Large intestine (tissue), 3 donors: ENCODE measurements around the gene AEN. TPM values are rescaled to one million over a fixed set of nuclear protein-coding genes. Genes with fewer than 3 reads are reported as not detected.

Source experiments
- DNase-seq, 2 donors: peaks; one replicate each; pipeline versions ENCODE4 v3.0.0 to v3.0.0-alpha.2; 2013
- H3K27ac ChIP-seq: one replicate; pipeline ENCODE4 v1.5.1; 2013; ENCODE audit warnings: low read length
- H3K27me3 ChIP-seq: 2 replicates; pipeline ENCODE4 v1.6.1; 2013; ENCODE audit warnings: low read length; ENCODE audit not compliant: control insufficient read depth, insufficient read depth
- H3K36me3 ChIP-seq: 2 replicates; pipeline ENCODE4 v1.6.1; 2013; ENCODE audit warnings: low read length; ENCODE audit not compliant: control insufficient read depth, insufficient read depth
- H3K4me1 ChIP-seq: one replicate; pipeline ENCODE4 v1.6.1; 2013; ENCODE audit warnings: low read length; ENCODE audit not compliant: control insufficient read depth, insufficient read depth
- H3K4me3 ChIP-seq: one replicate; pipeline ENCODE4 v1.5.1; 2013; ENCODE audit warnings: low read length
- H3K9me3 ChIP-seq: one replicate; pipeline ENCODE4 v1.6.1; 2013; ENCODE audit warnings: mild to moderate bottlenecking, low read depth, low read length, moderate library complexity; ENCODE audit not compliant: control insufficient read depth
- WGBS: methylation state at CpG from one replicate; pipeline ENCODE4 v1.1.5; 2013; ENCODE audit warnings: low lambda C conversion rate; ENCODE audit not compliant: insufficient coverage; 5-methylcytosine and 5-hydroxymethylcytosine counted together
- polyA plus RNA-seq: library from polyadenylated mRNA; unstranded; fragments of 120-200 nt; gene quantifications from one replicate; pipeline ENCODE4 v1.2.1, GENCODE V29; 2013

The AEN gene
- polyA plus RNA-seq, 1 donor = 8.2 TPM

DNA sequence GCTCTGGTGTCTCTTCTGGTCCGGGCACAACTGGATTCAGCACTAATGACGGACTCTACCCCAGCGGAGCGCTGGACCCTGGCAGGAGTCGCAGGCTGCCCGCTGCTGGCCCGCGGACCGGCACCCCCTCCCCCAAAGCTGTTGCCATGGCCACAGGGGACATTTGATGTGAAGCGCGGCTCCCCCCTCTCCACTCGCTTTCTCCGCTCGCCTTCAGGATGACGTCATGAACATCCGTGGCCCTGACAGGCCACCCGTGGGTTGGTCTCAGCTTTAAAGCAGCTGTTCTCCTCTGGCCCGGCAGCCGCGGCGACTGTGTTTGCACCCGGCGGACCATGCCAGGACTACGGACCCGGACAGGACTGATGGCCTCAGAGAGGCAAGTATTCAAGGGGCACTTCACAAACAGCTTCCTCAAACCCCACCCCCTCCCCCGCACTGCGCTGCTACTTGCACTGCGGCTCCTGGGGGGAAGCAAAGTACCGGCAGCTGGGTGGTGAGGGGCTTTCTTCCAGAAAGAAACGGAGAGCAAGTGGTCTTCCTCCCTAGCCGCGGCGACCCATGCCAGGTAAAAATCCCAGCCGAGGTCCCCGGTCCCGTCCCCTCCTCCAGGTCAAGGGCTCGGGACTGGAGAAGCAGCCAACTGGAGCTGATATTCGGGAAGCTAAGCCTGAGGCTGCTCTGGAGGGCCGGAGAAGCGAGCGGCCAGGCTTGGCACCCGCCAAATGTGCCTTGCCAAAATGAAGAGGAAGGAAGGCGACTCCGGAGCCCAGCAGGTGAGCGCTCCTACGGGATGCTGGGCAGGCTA lies 16.6 kb upstream of the AEN start:
- peak in 1 of 2 donors; percentile 40 for DNase-seq
- WGBS = no CpG with 5 or more reads among the region's 46 CpGs
- no peaks in the 10 kb centered on the region for H3K36me3 ChIP-seq
- peaks cover 15% of the 10 kb centered on the region for H3K4me1 ChIP-seq
- peaks cover 54% of the 10 kb centered on the region for H3K27me3 ChIP-seq
- peak overlapping the region; percentile 28 for H3K4me3 ChIP-seq
- H3K9me3 ChIP-seq = peaks cover 5% of the 10 kb centered on the region
- H3K27ac ChIP-seq = peak overlapping the region; percentile 33

DNA sequence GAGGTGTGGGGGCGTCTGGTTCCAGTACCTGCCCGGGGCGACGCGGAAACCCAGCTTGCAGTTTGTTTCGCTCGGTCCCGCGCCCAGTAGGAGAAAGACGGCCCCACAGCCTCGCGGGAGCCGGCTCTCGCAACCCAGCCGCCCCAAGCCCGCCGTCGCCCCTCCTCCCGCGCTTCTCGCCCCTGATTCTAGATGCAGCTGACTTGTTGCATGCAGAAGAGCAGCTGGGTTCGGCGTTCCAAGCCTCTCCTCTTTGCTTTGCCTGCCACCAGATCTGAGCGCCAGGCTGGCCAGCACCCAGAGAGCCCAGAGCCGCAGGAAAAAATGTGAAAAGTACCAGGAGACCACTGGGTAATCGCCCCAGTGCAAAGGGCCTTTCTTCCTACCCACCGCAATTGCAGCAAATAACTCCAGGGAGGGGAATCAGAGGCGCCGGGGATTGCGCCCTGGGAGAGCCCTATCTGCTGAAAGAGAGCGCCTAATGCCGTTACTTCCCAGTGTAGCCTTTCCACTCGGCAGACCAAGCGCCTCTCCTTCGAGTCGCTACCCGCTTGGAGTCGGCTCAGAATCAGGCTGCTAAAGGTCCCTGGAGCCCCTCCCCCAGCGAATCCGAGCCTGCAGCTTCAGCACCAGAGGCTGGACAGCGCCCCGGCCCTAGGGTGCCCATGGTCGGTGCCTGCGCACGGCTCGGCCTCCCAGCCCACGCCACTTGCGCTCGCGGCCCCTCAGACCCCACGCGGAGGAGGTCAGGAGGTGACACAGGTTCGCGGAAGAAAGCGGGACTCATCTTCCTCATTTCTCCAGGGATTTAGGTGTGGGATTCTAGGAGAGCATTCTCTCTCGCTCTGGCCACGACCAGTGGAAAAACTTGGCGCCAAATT lies 15.7 kb upstream of the AEN start:
- Histone ChIP-seq H3K4me1 (peaks cover 15% of the 10 kb centered on the region), H3K27ac (peak overlapping the region; percentile 26), H3K36me3 (no peaks in the 10 kb centered on the region), H3K4me3 (peak overlapping the region; percentile 28), H3K27me3 (peaks cover 54% of the 10 kb centered on the region), H3K9me3 (peaks cover 5% of the 10 kb centered on the region)
- WGBS = no CpG with 5 or more reads among the region's 58 CpGs
- DNase-seq = peak in 1 of 2 donors; percentile 60

- Histone ChIP-seq H3K27ac (no peak overlapping the region), H3K4me1 (peaks cover 15% of the 10 kb centered on the region), H3K9me3 (peaks cover 5% of the 10 kb centered on the region), H3K36me3 (no peaks in the 10 kb centered on the region), H3K4me3 (no peak overlapping the region), H3K27me3 (peaks cover 56% of the 10 kb centered on the region)
- DNase-seq = no peak
- WGBS = 0% methylated on average over 6 of the region's 26 CpGs
Measured at GRCh38 chr15:88606070-88606794, 14.9 kb upstream of the AEN start.

- Histone ChIP-seq H3K4me1 (peaks cover 15% of the 10 kb centered on the region), H3K9me3 (peaks cover 5% of the 10 kb centered on the region), H3K4me3 (no peak overlapping the region), H3K36me3 (no peaks in the 10 kb centered on the region), H3K27me3 (peaks cover 56% of the 10 kb centered on the region), H3K27ac (no peak overlapping the region)
- WGBS = 80% methylated on average over 1 of the region's 1 CpG
- DNase-seq = no peak
Measured at GRCh38 chr15:88607951-88608350, 13.2 kb upstream of the AEN start.

DNA sequence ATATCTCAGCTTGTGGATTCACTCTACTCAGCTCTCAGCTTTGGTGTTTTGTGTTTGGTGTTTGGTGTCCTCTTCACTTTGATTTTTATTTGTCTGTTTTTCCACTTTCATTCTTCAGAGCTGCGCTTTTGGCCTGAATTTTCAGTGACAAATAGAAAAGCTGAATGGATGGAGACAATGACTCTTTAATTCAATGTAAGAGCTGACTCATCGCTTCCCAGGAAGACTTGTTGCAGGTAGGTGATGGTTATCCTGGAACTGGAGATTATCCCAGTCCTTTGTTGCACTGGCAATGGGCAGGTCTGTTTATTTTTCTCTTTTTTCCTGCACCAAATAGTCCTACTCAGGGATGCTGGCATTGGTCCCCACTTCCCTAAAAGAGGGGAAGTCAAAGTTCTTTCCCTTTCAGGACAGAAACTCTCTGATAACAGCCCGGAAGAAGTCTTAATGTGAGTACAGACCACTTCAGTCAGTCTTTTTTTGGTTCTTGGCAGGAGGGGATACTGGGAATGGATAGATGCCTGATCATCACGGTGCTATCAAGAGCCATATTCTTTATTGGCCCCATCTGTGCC lies 12.4 kb upstream of the AEN start:
- H3K27me3 ChIP-seq = peaks cover 50% of the 10 kb centered on the region
- no CpG with 5 or more reads among the region's 4 CpGs for WGBS
- H3K27ac ChIP-seq = no peak overlapping the region
- peaks cover 5% of the 10 kb centered on the region for H3K9me3 ChIP-seq
- DNase-seq = no peak
- H3K4me1 ChIP-seq = peaks cover 15% of the 10 kb centered on the region
- H3K4me3 ChIP-seq = no peak overlapping the region
- H3K36me3 ChIP-seq = no peaks in the 10 kb centered on the region

DNA sequence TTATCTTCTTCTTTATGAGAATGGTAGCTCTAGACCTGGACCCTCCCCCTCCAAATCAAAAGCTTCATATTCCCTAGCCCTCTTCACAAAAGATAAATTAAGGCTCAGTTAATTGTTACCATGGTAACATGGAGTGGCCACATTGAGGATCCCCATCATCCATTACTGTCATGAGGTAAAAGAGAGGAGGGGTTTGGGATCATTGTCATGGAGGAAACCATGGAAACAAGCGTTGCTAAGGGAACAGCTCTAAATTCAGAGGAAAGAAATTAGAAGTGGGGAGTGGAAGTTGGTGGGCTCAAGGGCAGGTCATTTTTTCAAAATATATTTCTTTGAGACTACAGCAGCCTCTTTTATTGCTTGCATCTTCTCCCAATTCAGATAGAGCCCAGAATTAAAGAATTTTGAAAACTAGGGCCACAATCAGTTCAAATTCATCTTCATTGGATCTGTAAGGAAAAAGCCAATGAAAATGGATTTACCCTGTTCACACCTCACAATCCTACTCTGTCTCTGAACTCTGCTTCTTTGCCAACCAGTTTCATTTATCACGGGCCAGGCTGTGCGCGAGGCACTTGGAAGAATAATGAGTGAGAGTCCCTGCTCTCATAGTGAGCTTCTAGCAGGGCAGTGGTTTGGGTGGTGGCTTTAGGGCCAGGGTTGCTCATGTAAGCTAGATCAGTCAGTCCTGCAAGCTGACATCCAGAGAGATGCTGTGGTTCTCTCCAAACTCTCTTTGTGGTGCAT lies 11.6 kb upstream of the AEN start:
- no peaks in the 10 kb centered on the region for H3K36me3 ChIP-seq
- H3K27me3 ChIP-seq = peaks cover 42% of the 10 kb centered on the region
- H3K4me1 ChIP-seq = peaks cover 15% of the 10 kb centered on the region
- no peak overlapping the region for H3K4me3 ChIP-seq
- WGBS = no CpG with 5 or more reads among the region's 4 CpGs
- DNase-seq = no peak
- peaks cover 5% of the 10 kb centered on the region for H3K9me3 ChIP-seq
- no peak overlapping the region for H3K27ac ChIP-seq

GRCh38 chr15:88610701-88611231 lies 10.4 kb upstream of the AEN start:
- WGBS = no CpG with 5 or more reads among the region's 4 CpGs
- H3K9me3 ChIP-seq = peaks cover 4% of the 10 kb centered on the region

DNA sequence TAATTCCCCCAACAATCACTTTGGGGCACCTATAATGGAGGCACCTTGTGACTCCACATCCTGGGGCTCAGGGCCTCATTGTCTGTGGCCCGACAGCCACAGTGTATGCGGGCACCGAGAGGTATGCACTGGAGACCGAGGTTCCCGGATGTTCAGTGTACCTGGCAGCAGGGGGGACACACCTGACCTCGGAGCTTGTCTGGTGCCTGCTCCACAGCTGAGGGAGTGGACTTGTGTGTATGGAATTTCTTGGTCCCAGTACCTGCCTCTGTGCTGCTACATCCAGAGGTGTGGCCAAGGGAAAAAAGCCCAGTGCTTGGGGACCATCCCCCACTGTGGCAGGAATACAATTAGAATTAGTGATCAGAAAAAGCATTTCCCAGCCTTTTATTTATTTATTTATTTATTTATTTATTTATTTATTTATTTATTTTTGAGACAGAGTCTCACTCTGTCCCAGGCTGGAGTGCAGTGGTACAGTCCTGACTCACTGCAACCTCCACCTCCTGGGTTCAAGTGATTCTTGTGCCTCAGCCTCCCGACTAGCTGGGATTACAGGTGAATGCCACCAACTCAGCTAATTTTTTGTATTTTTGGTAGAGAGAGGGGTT lies 8.8 kb upstream of the AEN start:
- no CpG with 5 or more reads among the region's 7 CpGs for WGBS
- Histone ChIP-seq H3K27me3 (peaks cover 14% of the 10 kb centered on the region), H3K36me3 (no peaks in the 10 kb centered on the region), H3K27ac (no peak overlapping the region), H3K4me1 (peaks cover 22% of the 10 kb centered on the region), H3K9me3 (peaks cover 4% of the 10 kb centered on the region), H3K4me3 (no peak overlapping the region)
- no peak for DNase-seq

More at GRCh38 chr15:88610701-88611231, 10.4 kb upstream of the AEN start:
- DNase-seq = no peak
- Histone ChIP-seq H3K27me3 (peaks cover 29% of the 10 kb centered on the region), H3K36me3 (no peaks in the 10 kb centered on the region), H3K4me1 (peaks cover 21% of the 10 kb centered on the region), H3K27ac (no peak overlapping the region), H3K4me3 (no peak overlapping the region)
